22Rv1 (cell line): Measurements from ENCODE around the gene RNGTT.

ENCODE experiments used
- CTCF ChIP-seq: fragments of 450-650 bp; IDR thresholded peaks from 2 replicates; pipeline ENCODE4 v1.5.1; 2017; ENCODE audit warnings: mild to moderate bottlenecking
- ZFX ChIP-seq: fragments of 450-650 bp; IDR thresholded peaks from 2 replicates; pipeline ENCODE4 v1.6.1; 2017; ENCODE audit warnings: antibody characterized with exemption, borderline replicate concordance

- TF ChIP-seq CTCF (no peak), ZFX (no peak)
These were observed 366.6 kb downstream of the RNGTT start for GRCh38 chr6:88596801-88597200.
